Progenitor cell of endocrine pancreas (in vitro differentiated cells): ENCODE data around the gene AXIN2. TPM values are rescaled to one million over a fixed set of nuclear protein-coding genes. Genes with fewer than 3 reads are reported as not detected.

Experiments used
- DNase-seq: peaks from one replicate; pipeline ENCODE4 v3.0.0; 2021; ENCODE audit warnings: low spot score; ENCODE audit not compliant: unreplicated experiment
- H3K27ac Mint-ChIP-seq: 2 replicates; pipeline ENCODE4 v1.8.0; 2021; ENCODE audit warnings: mild to moderate bottlenecking, moderate library complexity, mixed read lengths
- H3K27me3 Mint-ChIP-seq: 2 replicates; pipeline ENCODE4 v1.8.0; 2021; ENCODE audit warnings: mixed read lengths
- H3K36me3 Mint-ChIP-seq: 2 replicates; pipeline ENCODE4 v1.8.0; 2022; ENCODE audit warnings: mixed read lengths; ENCODE audit not compliant: insufficient read depth
- H3K4me1 Mint-ChIP-seq: 2 replicates; pipeline ENCODE4 v1.8.0; 2021; ENCODE audit warnings: low read depth, mixed read lengths
- H3K4me3 Mint-ChIP-seq: 2 replicates; pipeline ENCODE4 v1.8.0; 2021; ENCODE audit warnings: low read depth, mild to moderate bottlenecking, moderate library complexity, mixed read lengths
- H3K9me3 Mint-ChIP-seq: 2 replicates; pipeline ENCODE4 v1.8.0; 2021; ENCODE audit warnings: low read depth, mixed read lengths
- total RNA-seq: library from RNA; stranded (reverse); gene quantifications from 2 replicates; pipeline ENCODE4 v1.2.1, GENCODE V29; 2021
- TF ChIP-seq, protein P1 (sequence below): fragments of 200-600 bp; sonication (generic); IDR thresholded peaks from one replicate; pipeline ENCODE4 v1.5.0; 2021; ENCODE audit warnings: antibody characterized with exemption, mild to moderate bottlenecking; ENCODE audit not compliant: unreplicated experiment

AXIN2 gene
- total RNA-seq, 1 donor from 2014 or later: 10.2 TPM

GRCh38 chr17:65533852-65534457 is 27.5 kb downstream of the AXIN2 start:
- H3K4me1 Mint-ChIP-seq: peaks cover 27% of the 10 kb centered on the region
- H3K27ac Mint-ChIP-seq: peak overlapping the region; percentile 67
- H3K9me3 Mint-ChIP-seq: no peaks in the 10 kb centered on the region
- H3K36me3 Mint-ChIP-seq: peaks cover 18% of the 10 kb centered on the region
- DNase-seq: no peak
- H3K27me3 Mint-ChIP-seq: no peaks in the 10 kb centered on the region
- no peak overlapping the region for H3K4me3 Mint-ChIP-seq
- TF ChIP-seq, protein P1, sequence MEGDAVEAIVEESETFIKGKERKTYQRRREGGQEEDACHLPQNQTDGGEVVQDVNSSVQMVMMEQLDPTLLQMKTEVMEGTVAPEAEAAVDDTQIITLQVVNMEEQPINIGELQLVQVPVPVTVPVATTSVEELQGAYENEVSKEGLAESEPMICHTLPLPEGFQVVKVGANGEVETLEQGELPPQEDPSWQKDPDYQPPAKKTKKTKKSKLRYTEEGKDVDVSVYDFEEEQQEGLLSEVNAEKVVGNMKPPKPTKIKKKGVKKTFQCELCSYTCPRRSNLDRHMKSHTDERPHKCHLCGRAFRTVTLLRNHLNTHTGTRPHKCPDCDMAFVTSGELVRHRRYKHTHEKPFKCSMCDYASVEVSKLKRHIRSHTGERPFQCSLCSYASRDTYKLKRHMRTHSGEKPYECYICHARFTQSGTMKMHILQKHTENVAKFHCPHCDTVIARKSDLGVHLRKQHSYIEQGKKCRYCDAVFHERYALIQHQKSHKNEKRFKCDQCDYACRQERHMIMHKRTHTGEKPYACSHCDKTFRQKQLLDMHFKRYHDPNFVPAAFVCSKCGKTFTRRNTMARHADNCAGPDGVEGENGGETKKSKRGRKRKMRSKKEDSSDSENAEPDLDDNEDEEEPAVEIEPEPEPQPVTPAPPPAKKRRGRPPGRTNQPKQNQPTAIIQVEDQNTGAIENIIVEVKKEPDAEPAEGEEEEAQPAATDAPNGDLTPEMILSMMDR: no peak

GRCh38 chr17:65533056-65533745 is 28.2 kb downstream of the AXIN2 start:
- Mint-ChIP-seq H3K4me3 (no peak overlapping the region), H3K27ac (peak overlapping the region; percentile 62), H3K27me3 (no peaks in the 10 kb centered on the region), H3K4me1 (peaks cover 27% of the 10 kb centered on the region), H3K9me3 (no peaks in the 10 kb centered on the region), H3K36me3 (peaks cover 20% of the 10 kb centered on the region)
- DNase-seq: no peak
- TF ChIP-seq, protein P1: no peak

GRCh38 chr17:65532101-65532890 is 29.2 kb downstream of the AXIN2 start:
- H3K27me3 Mint-ChIP-seq: no peaks in the 10 kb centered on the region
- peak overlapping the region; percentile 47 for H3K4me3 Mint-ChIP-seq
- H3K9me3 Mint-ChIP-seq: no peaks in the 10 kb centered on the region
- TF ChIP-seq, protein P1: no peak
- peak overlapping the region; percentile 97 for H3K27ac Mint-ChIP-seq
- DNase-seq: no peak
- peaks cover 20% of the 10 kb centered on the region for H3K36me3 Mint-ChIP-seq
- H3K4me1 Mint-ChIP-seq: peaks cover 27% of the 10 kb centered on the region

DNA sequence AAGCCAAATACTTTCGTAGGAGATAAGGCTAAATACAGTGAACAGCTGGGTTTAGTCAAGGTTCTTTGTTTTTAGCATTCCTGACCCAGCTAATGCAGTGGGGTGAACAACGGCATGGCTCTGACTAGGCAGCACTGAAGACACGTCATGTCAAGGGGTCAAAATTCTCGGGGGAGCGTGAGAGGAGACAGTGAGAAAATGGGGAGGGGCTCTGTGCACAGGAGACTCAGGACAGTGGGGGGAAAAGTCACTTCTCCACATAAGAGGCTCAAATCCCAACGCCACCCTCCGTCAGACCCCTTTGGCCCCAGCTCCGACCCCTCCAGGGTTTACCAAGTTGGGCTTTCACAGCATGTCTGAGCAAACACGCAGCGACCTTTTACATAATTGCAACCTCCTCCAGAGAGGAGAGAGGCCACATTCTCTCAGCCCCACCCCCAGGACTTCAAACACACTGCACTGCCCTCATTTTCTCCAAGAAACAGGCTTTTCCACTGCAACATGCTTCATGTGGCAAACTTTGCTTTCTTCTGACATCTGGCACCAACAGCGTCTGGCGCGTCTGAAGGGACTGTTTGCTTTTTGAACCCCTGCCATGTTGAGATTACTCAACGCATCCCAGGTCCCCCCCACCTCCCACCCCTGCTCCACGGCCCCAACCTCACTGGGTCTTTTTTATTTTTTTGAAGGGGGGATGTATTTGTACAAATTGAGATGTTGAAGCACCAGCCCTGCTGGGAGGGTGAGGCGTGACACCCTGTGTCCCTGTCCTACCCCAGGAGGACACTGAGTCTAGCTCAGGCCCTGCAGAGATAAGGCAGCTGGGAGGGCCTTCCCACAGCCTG is 30.0 kb downstream of the AXIN2 start:
- Mint-ChIP-seq H3K36me3 (peaks cover 20% of the 10 kb centered on the region), H3K4me3 (peak overlapping the region; percentile 47), H3K27ac (peak overlapping the region; percentile 97), H3K9me3 (no peaks in the 10 kb centered on the region), H3K27me3 (no peaks in the 10 kb centered on the region), H3K4me1 (peaks cover 27% of the 10 kb centered on the region)
- TF ChIP-seq, protein P1: no peak
- no peak for DNase-seq
